Measurements from ENCODE around the gene LRRC32.
"Not testable (repeated sequence)": the region's sequence is repeated elsewhere in the genome, so short reads cannot be mapped to it uniquely, and the experiment has no call there.

LRRC32 gene

GRCh38 chr11:76613901-76614300, 56.6 kb downstream of the LRRC32 start:
- DNase-seq (ENCODE audit: low read depth in 2 of 2) = no peak

- no peak for DNase-seq (ENCODE audit: low read depth in 2 of 2)
These were observed 58.3 kb downstream of the LRRC32 start for GRCh38 chr11:76612226-76612625.

- no peak for DNase-seq (ENCODE audit: low read depth in 2 of 2)
These were observed 59.6 kb downstream of the LRRC32 start for GRCh38 chr11:76610871-76611475.

GRCh38 chr11:76610371-76610770, 60.2 kb downstream of the LRRC32 start:
- no peak for DNase-seq (ENCODE audit: low read depth in 2 of 2)

GRCh38 chr11:76609736-76610370, 60.7 kb downstream of the LRRC32 start:
- DNase-seq (ENCODE audit: low read depth in 2 of 2) = no peak

GRCh38 chr11:76608879-76609460, 61.6 kb downstream of the LRRC32 start:
- not testable (repeated sequence) for DNase-seq (ENCODE audit: low read depth in 2 of 2)

GRCh38 chr11:76608228-76608627, 62.3 kb downstream of the LRRC32 start:
- not testable (repeated sequence) for DNase-seq (ENCODE audit: low read depth in 2 of 2)

All from fibroblast of skin of left biceps (primary cell).